DMS53 (cell line): ENCODE results near the gene APOA4.

ENCODE experiments used
- DNase-seq: peaks from one replicate; lab custom pipeline; 2025; lab: John Stamatoyannopoulos, UW

Gene APOA4

GRCh38 chr11:116830184-116830912 is 7.2 kb upstream of the APOA4 start:
- DNase-seq = no peak

GRCh38 chr11:116829525-116830183 is 6.5 kb upstream of the APOA4 start, which contains the start of gene APOC3:
TSS of gene APOC3 (plus strand) at chr11:116829907. CDS start at chr11:116830583, 676 bp downstream.
- no peak for DNase-seq

- no peak for DNase-seq
Observed at GRCh38 chr11:116828632-116829524, 5.8 kb upstream of the APOA4 start.

- no peak for DNase-seq
Observed at GRCh38 chr11:116827461-116827860, 4.4 kb upstream of the APOA4 start.

GRCh38 chr11:116826751-116827431 is 3.8 kb upstream of the APOA4 start:
- DNase-seq = no peak

- no peak for DNase-seq
Observed at GRCh38 chr11:116825854-116826750, 3.0 kb upstream of the APOA4 start.

- no peak for DNase-seq
Observed at GRCh38 chr11:116825434-116825833, 2.3 kb upstream of the APOA4 start.

- no peak for DNase-seq
Observed at GRCh38 chr11:116822575-116822974, 529 bp downstream of the APOA4 start.

- no peak for DNase-seq
Observed at GRCh38 chr11:116821050-116821918, 1.8 kb downstream of the APOA4 start.

GRCh38 chr11:116819049-116819448 is 4.1 kb downstream of the APOA4 start:
- no peak for DNase-seq

GRCh38 chr11:116814502-116814901 is 8.6 kb downstream of the APOA4 start:
- no peak for DNase-seq

- DNase-seq = no peak
Observed at GRCh38 chr11:116813781-116814471, 9.2 kb downstream of the APOA4 start.

- DNase-seq = no peak
Observed at GRCh38 chr11:116813170-116813569, 9.9 kb downstream of the APOA4 start.

GRCh38 chr11:116812109-116812508 is 11.0 kb downstream of the APOA4 start:
- no peak for DNase-seq

- DNase-seq = no peak
Observed at GRCh38 chr11:116811194-116811593, 11.9 kb downstream of the APOA4 start.

- DNase-seq = no peak
Observed at GRCh38 chr11:116808262-116809175, 14.6 kb downstream of the APOA4 start.

- no peak for DNase-seq
Observed at GRCh38 chr11:116807601-116808261, 15.4 kb downstream of the APOA4 start.

GRCh38 chr11:116804001-116804400 is 19.1 kb downstream of the APOA4 start:
- no peak for DNase-seq
